ENCODE results near the gene SHTN1. TPM values are rescaled to one million over a fixed set of nuclear protein-coding genes. Genes with fewer than 3 reads are reported as not detected.

SHTN1 gene
- total RNA-seq, 1 donor from 2014 or later: 21.1 TPM

GRCh38 chr10:116917481-116917880, 87.5 kb downstream of the SHTN1 start:
- no peak for DNase-seq (ENCODE audit: low spot score)

GRCh38 chr10:116915340-116915739, 89.6 kb downstream of the SHTN1 start:
- no peak for DNase-seq (ENCODE audit: low spot score)

GRCh38 chr10:116913695-116914094, 91.3 kb downstream of the SHTN1 start:
- DNase-seq (ENCODE audit: low spot score): no peak

GRCh38 chr10:116912162-116912561, 92.8 kb downstream of the SHTN1 start:
- no peak for DNase-seq (ENCODE audit: low spot score)

- DNase-seq (ENCODE audit: low spot score): no peak
Observed at GRCh38 chr10:116910910-116911309, 94.1 kb downstream of the SHTN1 start.

- DNase-seq (ENCODE audit: low spot score): no peak
Observed at GRCh38 chr10:116909307-116909706, 95.7 kb downstream of the SHTN1 start.

GRCh38 chr10:116907245-116907987, 97.6 kb downstream of the SHTN1 start:
- DNase-seq (ENCODE audit: low spot score): no peak

- DNase-seq (ENCODE audit: low spot score): no peak
Observed at GRCh38 chr10:116905845-116906210, 99.2 kb downstream of the SHTN1 start.

GRCh38 chr10:116899626-116900025, 105.4 kb downstream of the SHTN1 start:
- DNase-seq (ENCODE audit: low spot score): no peak

- DNase-seq (ENCODE audit: low spot score): no peak
Observed at GRCh38 chr10:116893686-116894037, 111.3 kb downstream of the SHTN1 start.

GRCh38 chr10:116892907-116893685, 111.9 kb downstream of the SHTN1 start:
- DNase-seq (ENCODE audit: low spot score): no peak

GRCh38 chr10:116891208-116891607, 113.8 kb downstream of the SHTN1 start:
- DNase-seq (ENCODE audit: low spot score): no peak

- no peak for DNase-seq (ENCODE audit: low spot score)
Observed at GRCh38 chr10:116889066-116889465, 115.9 kb downstream of the SHTN1 start.

- no peak for DNase-seq (ENCODE audit: low spot score)
Observed at GRCh38 chr10:116888380-116889055, 116.5 kb downstream of the SHTN1 start.

GRCh38 chr10:116886772-116887171, 118.2 kb downstream of the SHTN1 start:
- no peak for DNase-seq (ENCODE audit: low spot score)

GRCh38 chr10:116882639-116883038, 122.3 kb downstream of the SHTN1 start:
- no peak for DNase-seq (ENCODE audit: low spot score)

- DNase-seq (ENCODE audit: low spot score): no peak
Observed at GRCh38 chr10:116880716-116881482, 124.1 kb downstream of the SHTN1 start.

GRCh38 chr10:116879817-116880216, 125.2 kb downstream of the SHTN1 start:
- no peak for DNase-seq (ENCODE audit: low spot score)

- no peak for DNase-seq (ENCODE audit: low spot score)
Observed at GRCh38 chr10:116878123-116878522, 126.9 kb downstream of the SHTN1 start.

- DNase-seq (ENCODE audit: low spot score): no peak
Observed at GRCh38 chr10:116877391-116877790, 127.6 kb downstream of the SHTN1 start.

GRCh38 chr10:116875897-116876296, 129.1 kb downstream of the SHTN1 start:
- DNase-seq (ENCODE audit: low spot score): no peak
